Testis (tissue), 3 donors: ENCODE measurements around the gene PAQR9. TPM values are rescaled to one million over a fixed set of nuclear protein-coding genes. Genes with fewer than 3 reads are reported as not detected.

ENCODE experiments used
- DNase-seq: peaks from one replicate; pipeline ENCODE4 v3.0.0-alpha.2; 2019
- H3K27ac ChIP-seq, 2 donors: fragments of 200-600 bp; sonication (generic); one replicate each; pipeline ENCODE4 v1.5.1; 2019
- H3K27me3 ChIP-seq: fragments of 200-600 bp; sonication (generic); one replicate; pipeline ENCODE4 v1.5.1; 2019
- H3K36me3 ChIP-seq: fragments of 200-600 bp; sonication (generic); one replicate; pipeline ENCODE4 v1.5.1; 2017; ENCODE audit warnings: low read depth; ENCODE audit errors: missing control alignments
- H3K4me1 ChIP-seq: fragments of 200-600 bp; sonication (generic); one replicate; pipeline ENCODE4 v1.5.1; 2019
- H3K4me3 ChIP-seq, 2 donors: fragments of 200-600 bp; sonication (generic); one replicate each; pipeline ENCODE4 v1.5.1; 2017 to 2019
- H3K9me3 ChIP-seq: fragments of 200-600 bp; sonication (generic); one replicate; pipeline ENCODE4 v1.5.1; 2017
- CTCF ChIP-seq, 3 experiments: fragments of 450-650 bp in 2 of 3; fragments of 200-600 bp in 1 of 3; sonication (generic) in 1 of 3; IDR thresholded peaks; one replicate each; pipeline ENCODE4 v1.5.1; 2016 to 2019; ENCODE audit warnings: antibody characterized with exemption in 3 of 3, mild to moderate bottlenecking in 2 of 3, moderate library complexity in 1 of 3
- POLR2A ChIP-seq: fragments of 450-650 bp; IDR thresholded peaks from one replicate; pipeline ENCODE4 v1.6.1; 2017; ENCODE audit warnings: antibody characterized with exemption, mild to moderate bottlenecking, moderate library complexity
- WGBS, 2 donors: methylation state at CpG; one replicate each; pipeline ENCODE4 v1.1.5; 2018; 5-methylcytosine and 5-hydroxymethylcytosine counted together
- intact Hi-C: fragments of 100-400 bp; cut with DNase I; formaldehyde crosslinking; loops from one replicate; pipeline ENCODE4 v1.15.1; 2023; ENCODE audit warnings: low total_unique reads
- polyA plus RNA-seq: library from polyadenylated mRNA; stranded (reverse); fragments of 350-450 nt; fragmentation: Illumina TruSeq; extraction: RNeasy Lipid Tissue Mini Kit (QIAGEN cat#74804); gene quantifications from one replicate; pipeline ENCODE4 v1.2.3, GENCODE V29; 2014; ENCODE audit warnings: low read depth, low replicate concordance; ENCODE audit not compliant: insufficient read depth
- total RNA-seq, 2 donors: library from RNA; depleted of rRNA; stranded (reverse); fragments of >200 nt; gene quantifications; one replicate each; pipeline ENCODE4 v1.2.3, GENCODE V29; 2016

The PAQR9 gene
- total and polyA plus RNA-seq, 3 donors from 2014 or later: 16.8 to 35.3 (median 20.7) TPM

- DNase-seq: peak; percentile 52
- Histone ChIP-seq H3K36me3 (no peaks in the 10 kb centered on the region), H3K9me3 (no peaks in the 10 kb centered on the region), H3K27me3 (no peaks in the 10 kb centered on the region), H3K27ac (no peak overlapping the region), H3K4me3 (no peak overlapping the region), H3K4me1 (no peaks in the 10 kb centered on the region)
- TF ChIP-seq CTCF (IDR thresholded peaks at IDR 0.05) (peak in 1 of 3 experiments; percentile 11), POLR2A (no peak)
- WGBS, 2 donors: 61 to 64% methylated on average over 3 of the region's 3 CpGs
- intact Hi-C loops: no loop called here
These were observed 34.4 kb downstream of the PAQR9 start for GRCh38 chr3:142929109-142929508.

- intact Hi-C loops: no loop called here
- Histone ChIP-seq H3K4me3 (no peak overlapping the region), H3K27ac (no peak overlapping the region), H3K9me3 (no peaks in the 10 kb centered on the region), H3K36me3 (no peaks in the 10 kb centered on the region), H3K4me1 (no peaks in the 10 kb centered on the region), H3K27me3 (no peaks in the 10 kb centered on the region)
- 97 to 98% methylated on average over 3 of the region's 3 CpGs for WGBS, 2 donors
- TF ChIP-seq CTCF (IDR thresholded peaks at IDR 0.05) (no peak), POLR2A (no peak)
- no peak for DNase-seq
These were observed 37.0 kb downstream of the PAQR9 start for GRCh38 chr3:142926368-142926944.

- Histone ChIP-seq H3K4me1 (no peaks in the 10 kb centered on the region), H3K36me3 (no peaks in the 10 kb centered on the region), H3K4me3 (no peak overlapping the region), H3K9me3 (no peaks in the 10 kb centered on the region), H3K27me3 (no peaks in the 10 kb centered on the region), H3K27ac (no peak overlapping the region)
- no peak for TF ChIP-seq CTCF (IDR thresholded peaks at IDR 0.05)
- no peak for DNase-seq
- intact Hi-C loops: no loop called here
These were observed 38.3 kb downstream of the PAQR9 start for GRCh38 chr3:142925140-142925539.

GRCh38 chr3:142923694-142924093 is 39.8 kb downstream of the PAQR9 start:
- no peak for DNase-seq
- Histone ChIP-seq H3K9me3 (no peaks in the 10 kb centered on the region), H3K36me3 (no peaks in the 10 kb centered on the region), H3K4me1 (no peaks in the 10 kb centered on the region), H3K4me3 (no peak overlapping the region), H3K27ac (no peak overlapping the region), H3K27me3 (no peaks in the 10 kb centered on the region)
- intact Hi-C loops: no loop called here
- TF ChIP-seq POLR2A (no peak), CTCF (IDR thresholded peaks at IDR 0.05) (no peak)

GRCh38 chr3:142916605-142917004 is 46.9 kb downstream of the PAQR9 start:
- 80 to 97% methylated on average over 2 of the region's 2 CpGs for WGBS, 2 donors
- no peak for TF ChIP-seq POLR2A
- TF ChIP-seq CTCF (IDR thresholded peaks at IDR 0.05): no peak
- no peaks in the 10 kb centered on the region for H3K36me3 ChIP-seq
- no peaks in the 10 kb centered on the region for H3K9me3 ChIP-seq
- H3K4me3 ChIP-seq: no peak overlapping the region
- no peak for DNase-seq
- no peak overlapping the region for H3K27ac ChIP-seq
- H3K4me1 ChIP-seq: no peaks in the 10 kb centered on the region
- intact Hi-C loops: no loop called here
- H3K27me3 ChIP-seq: no peaks in the 10 kb centered on the region
